ENCODE measurements around the gene GALNT18. TPM values are rescaled to one million over a fixed set of nuclear protein-coding genes. Genes with fewer than 3 reads are reported as not detected.

GALNT18 gene
- total RNA-seq, 1 donor, result 11.7 TPM

- no peak for TF ChIP-seq CTCF (IDR thresholded peaks at IDR 0.05; ENCODE audit: insufficient read depth, low read depth, low read length)
- no peak overlapping the region for H3K4me3 ChIP-seq (ENCODE audit: low read depth, low read length)
- no peak for DNase-seq (ENCODE audit: low read depth)
Observed at GRCh38 chr11:11607772-11608171, 14.0 kb downstream of the GALNT18 start.

GRCh38 chr11:11605821-11606450 lies 15.9 kb downstream of the GALNT18 start:
- DNase-seq (ENCODE audit: low read depth), result no peak
- TF ChIP-seq CTCF (IDR thresholded peaks at IDR 0.05; ENCODE audit: insufficient read depth, low read depth, low read length), result no peak
- H3K4me3 ChIP-seq (ENCODE audit: low read depth, low read length), result no peak overlapping the region

GRCh38 chr11:11605181-11605580 lies 16.6 kb downstream of the GALNT18 start:
- DNase-seq (ENCODE audit: low read depth), result no peak
- H3K4me3 ChIP-seq (ENCODE audit: low read depth, low read length), result no peak overlapping the region
- no peak for TF ChIP-seq CTCF (IDR thresholded peaks at IDR 0.05; ENCODE audit: insufficient read depth, low read depth, low read length)

- H3K4me3 ChIP-seq (ENCODE audit: low read depth, low read length), result no peak overlapping the region
- no peak for TF ChIP-seq CTCF (IDR thresholded peaks at IDR 0.05; ENCODE audit: insufficient read depth, low read depth, low read length)
- no peak for DNase-seq (ENCODE audit: low read depth)
Observed at GRCh38 chr11:11604370-11604990, 17.3 kb downstream of the GALNT18 start.

GRCh38 chr11:11602011-11602410 lies 19.8 kb downstream of the GALNT18 start:
- no peak for TF ChIP-seq CTCF (IDR thresholded peaks at IDR 0.05; ENCODE audit: insufficient read depth, low read depth, low read length)
- no peak overlapping the region for H3K4me3 ChIP-seq (ENCODE audit: low read depth, low read length)
- DNase-seq (ENCODE audit: low read depth), result no peak

GRCh38 chr11:11600288-11600687 lies 21.5 kb downstream of the GALNT18 start:
- H3K4me3 ChIP-seq (ENCODE audit: low read depth, low read length), result no peak overlapping the region
- no peak for DNase-seq (ENCODE audit: low read depth)
- no peak for TF ChIP-seq CTCF (IDR thresholded peaks at IDR 0.05; ENCODE audit: insufficient read depth, low read depth, low read length)

GRCh38 chr11:11598243-11598642 lies 23.6 kb downstream of the GALNT18 start:
- no peak for TF ChIP-seq CTCF (IDR thresholded peaks at IDR 0.05; ENCODE audit: insufficient read depth, low read depth, low read length)
- DNase-seq (ENCODE audit: low read depth), result no peak

More at GRCh38 chr11:11598243-11598642, 23.6 kb downstream of the GALNT18 start:
- H3K4me3 ChIP-seq (ENCODE audit: low read depth, low read length), result no peak overlapping the region
